Tongue (tissue), 2 donors: ENCODE data around the gene SCMH1. TPM values are rescaled to one million over a fixed set of nuclear protein-coding genes. Genes with fewer than 3 reads are reported as not detected.
A peak's percentile ranks its signal among the peaks of the same experiment; 100 is the strongest.

ENCODE experiments used
- DNase-seq: peaks from one replicate; pipeline ENCODE4 v3.0.0-alpha.2; 2015
- total RNA-seq: library from RNA; depleted of rRNA; stranded (reverse); fragments of >200 nt; gene quantifications from one replicate; pipeline ENCODE4 v1.2.3, GENCODE V29; 2014

SCMH1 gene
- total RNA-seq, 1 donor from 2014 or later = 55.0 TPM

DNA sequence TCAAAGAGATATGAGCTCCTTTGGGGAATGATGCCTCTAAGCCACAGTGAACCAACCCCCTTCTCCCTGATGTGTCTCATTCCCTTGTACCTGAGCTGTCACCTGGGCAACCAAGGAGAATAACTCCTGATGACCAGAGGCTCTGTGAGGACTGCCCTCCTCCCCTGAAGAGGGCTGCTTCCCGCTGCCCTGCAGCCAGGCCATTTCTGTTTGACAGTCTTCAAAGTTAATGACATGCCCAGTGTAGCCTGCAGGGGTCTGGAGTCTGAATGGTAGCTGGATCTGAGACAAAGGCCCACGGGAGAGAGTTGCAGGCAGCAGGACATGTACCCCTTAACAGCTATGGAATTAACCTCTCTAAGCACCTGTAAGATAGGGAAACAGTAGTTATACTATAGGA is 217.2 kb downstream of the SCMH1 start:
- no peak for DNase-seq

- DNase-seq = no peak
Measured at GRCh38 chr1:41023279-41023990, 218.7 kb downstream of the SCMH1 start.

DNA sequence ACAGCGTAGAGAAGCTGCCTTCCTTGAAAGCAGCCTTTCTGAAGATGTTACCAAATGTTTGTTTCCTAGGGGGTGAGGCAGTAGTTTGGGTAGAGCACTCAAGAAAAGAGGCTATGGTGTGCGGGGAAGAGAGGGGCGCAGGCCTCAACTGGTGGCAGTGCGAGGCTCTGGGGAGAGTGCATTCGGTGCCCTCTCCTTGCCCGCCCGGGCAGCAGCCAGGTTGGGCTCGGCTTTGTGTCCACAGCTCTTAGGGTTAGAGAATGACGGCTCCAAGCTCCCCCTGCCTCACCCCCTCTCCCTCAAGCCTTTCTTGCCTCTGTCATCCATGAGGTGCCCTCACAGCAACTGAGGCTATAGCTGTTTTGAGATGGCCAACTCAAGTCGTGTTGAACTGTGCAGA is 219.7 kb downstream of the SCMH1 start:
- DNase-seq = no peak

DNA sequence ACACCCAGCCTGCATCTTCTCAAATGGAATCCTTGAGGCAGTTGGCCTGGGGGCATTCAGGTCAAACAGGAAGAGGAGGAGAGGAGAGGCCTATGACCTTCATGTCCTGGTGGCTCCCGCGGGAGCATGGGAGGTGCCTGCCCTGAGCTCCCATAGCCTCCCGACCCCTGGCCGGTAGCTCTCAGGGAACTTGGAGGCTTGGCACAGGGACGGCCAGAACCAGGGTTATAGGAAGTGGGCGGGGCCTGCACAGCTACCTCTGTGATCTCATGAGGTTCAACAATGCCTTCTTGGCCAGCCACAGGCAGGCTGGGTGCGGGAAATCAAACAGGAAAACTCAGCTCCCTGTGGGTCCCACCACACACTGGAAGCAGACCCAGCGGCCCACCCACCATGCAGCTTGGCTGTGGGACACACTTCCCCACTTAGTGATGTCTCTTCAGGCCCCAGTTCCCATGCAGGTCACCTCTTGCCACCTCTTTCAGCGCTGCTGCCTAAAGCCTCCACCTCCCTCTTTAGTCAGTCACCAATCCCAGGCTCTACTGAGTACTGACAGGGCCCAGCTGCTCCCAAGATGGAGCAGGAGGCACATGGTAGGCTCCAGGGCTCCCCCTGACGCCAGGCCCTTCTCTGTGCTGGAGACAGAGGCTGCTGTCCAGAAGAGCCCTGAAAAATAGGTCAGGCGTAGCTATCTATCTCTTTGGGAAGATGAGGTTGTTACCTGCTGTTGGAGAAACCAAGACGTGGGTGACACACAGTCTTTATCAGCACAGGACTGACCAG is 220.4 kb downstream of the SCMH1 start, which contains the start of gene SLFNL1:
TSS of gene SLFNL1 (minus strand) at position 200 of the 783 bp plus-strand sequence. CDS start 1,065 bp downstream, outside the sequence.
- peak; percentile 42 for DNase-seq

DNA sequence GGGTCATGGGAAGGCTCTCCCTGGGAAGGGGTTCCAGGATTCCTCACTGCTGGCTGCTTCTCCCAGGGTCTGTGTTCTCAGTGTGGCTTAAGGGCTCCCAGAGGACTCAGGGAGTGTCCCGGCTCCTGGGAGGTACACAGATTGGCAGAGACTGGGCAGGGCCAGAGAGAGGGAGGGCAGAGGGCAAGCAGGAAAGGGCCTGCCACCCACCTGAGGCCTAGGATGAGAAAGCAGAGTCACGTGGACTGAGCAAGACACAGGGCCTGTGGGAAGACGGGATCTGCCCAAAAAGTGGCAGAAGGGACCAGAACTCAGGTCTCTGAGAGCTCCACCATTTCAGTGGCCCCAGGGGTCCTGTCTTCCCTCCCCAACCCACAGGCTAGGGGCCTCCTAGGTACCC is 221.5 kb downstream of the SCMH1 start:
- DNase-seq = no peak

DNA sequence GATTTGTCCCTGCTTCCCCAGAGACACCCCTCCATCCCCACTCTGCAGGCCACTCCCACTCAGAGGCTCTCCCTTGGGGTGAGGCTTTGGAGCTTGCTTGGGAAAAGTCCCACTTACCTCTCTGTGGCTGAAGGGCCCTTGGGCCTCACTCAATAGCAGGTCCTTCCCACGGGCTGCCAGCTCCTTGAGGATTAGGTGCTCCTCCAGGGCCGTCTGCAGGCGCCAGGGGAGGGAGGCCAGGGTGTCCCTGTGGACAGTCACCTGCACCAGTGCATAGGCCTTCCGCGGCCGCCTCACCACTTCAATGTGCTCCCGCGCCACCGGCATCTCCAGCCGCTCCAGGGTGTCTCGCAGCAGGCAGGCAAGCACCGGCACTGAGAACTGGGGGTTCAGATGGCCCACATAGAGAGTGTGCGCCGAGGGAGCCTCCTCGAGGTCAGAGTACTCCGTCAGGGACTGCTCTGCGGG is 222.0 kb downstream of the SCMH1 start:
- DNase-seq = no peak

GRCh38 chr1:41019353-41019745 is 222.8 kb downstream of the SCMH1 start:
- no peak for DNase-seq

- DNase-seq = no peak
Measured at GRCh38 chr1:41018018-41018410, 224.1 kb downstream of the SCMH1 start.

DNA sequence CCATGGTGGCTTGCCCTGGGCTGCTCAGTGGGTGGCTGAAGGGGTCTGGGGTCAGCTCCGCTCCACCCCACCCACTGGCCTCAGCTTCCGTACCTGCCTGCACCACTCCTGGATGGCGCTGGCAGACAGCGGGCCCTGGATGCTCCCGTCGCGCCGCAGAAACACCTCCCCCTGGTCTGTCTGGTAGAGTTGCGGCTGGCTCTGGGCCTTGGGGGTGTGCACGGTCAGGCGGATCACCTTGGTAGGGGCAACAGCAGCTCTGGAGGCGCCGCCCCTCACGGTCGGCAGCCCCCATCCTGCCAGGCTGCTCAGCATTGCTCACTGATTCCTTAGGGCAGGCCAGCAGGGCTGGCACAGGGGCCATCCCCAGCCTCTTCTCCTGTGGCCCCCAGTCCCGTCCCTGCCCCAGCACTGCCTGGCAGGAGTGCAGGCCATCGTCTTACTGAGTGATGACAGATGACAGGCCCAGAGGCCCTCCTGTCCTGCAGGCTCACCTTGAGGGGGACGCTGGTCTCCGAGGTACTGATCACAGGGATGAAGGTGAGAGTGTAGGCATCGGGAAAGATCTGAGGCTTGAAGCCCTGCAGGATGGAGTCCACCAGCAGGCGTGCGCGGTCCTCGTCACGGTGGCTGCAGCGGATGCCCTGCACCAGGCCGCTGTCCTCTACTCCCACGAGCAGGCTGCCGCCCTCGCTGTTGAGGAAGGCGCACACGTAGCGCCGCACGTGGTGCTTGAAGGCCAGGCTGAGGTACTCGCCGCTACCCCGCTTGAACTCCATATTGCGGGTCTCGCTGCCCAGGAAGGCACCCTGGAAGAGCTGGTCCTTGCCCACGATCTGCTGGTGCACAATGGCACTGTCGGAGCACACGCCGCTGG is 224.7 kb downstream of the SCMH1 start:
- DNase-seq = no peak

DNA sequence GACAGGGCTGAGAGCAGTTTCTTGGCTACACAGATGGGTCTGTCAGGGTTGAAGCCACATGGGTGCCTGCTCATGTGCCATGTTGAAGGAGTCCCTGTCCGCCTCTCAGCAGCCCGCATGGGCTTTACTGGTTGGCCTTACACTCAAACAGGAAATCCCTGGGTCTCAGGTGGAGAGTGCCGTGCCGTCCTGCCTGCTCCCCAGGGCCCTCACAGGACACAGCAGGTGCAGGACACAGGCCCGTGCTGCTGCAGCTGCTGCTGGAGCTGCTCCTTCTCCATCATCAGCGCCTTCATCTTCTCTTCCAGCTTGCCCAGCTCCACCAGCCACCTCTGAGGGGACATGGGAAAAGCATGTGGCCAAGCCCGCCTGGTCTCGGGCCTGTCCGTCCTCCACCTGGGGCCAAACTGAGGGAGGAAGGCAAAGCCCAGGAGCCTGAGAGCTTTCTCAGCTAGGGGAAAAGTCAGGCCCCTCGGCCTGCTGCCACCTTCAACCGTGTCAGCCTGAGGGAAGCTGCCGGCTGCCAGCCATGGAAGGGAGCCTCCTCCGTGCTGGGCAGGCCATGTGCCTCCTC is 226.1 kb downstream of the SCMH1 start:
- no peak for DNase-seq

DNA sequence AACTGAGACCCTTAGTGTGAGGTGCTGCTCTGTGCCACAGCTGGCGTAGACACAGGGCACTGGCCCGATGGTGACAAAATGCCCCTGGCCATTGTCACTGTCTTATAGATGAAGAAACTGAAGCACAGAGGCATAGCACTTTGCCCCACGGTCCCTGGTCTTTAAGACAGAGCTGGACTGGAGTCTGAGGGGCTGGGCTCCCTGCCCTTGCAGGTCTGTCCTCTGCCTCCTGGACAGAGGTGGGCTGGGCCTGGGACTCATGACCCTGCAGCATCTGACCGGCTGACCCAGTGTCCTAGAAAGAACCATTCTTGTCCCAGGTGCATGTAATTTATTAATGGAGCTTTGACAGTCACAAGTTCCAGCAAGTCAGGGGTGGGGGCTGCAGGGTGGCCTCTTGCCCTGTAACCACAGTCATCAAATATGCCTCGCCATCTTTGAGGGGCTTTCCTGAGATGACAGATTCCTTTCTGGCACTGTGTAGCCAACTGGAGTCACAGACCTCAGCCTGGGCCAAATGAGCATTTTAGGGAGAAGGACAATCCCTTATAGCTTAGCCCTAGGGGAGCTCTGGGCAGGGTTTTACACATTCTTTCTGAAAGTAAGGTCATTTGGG is 226.7 kb downstream of the SCMH1 start:
- no peak for DNase-seq

DNA sequence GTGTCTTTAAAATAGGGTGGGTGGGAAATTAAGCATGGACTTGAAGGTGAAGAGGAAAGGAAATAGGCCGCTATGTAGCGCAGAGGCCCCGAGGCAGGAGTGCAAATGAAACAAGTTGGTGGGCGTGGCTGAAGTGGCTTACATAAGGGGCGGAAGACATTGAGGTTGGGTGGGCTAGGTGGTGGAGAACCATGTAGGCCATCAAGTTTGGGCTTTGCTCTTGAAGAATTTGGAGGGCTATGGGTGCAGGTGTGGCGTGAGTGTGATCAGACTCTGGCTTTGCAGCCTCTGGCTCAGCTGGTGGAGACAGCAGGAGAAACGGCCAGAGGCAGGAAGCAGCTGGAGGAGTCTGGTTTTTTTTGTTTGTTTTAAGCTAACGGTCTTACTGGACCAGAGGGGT is 227.2 kb downstream of the SCMH1 start:
- DNase-seq = no peak

- no peak for DNase-seq
Measured at GRCh38 chr1:41013796-41014195, 228.3 kb downstream of the SCMH1 start.

GRCh38 chr1:41013024-41013423 is 229.1 kb downstream of the SCMH1 start:
- no peak for DNase-seq

- DNase-seq = no peak
Measured at GRCh38 chr1:41010345-41010744, 231.8 kb downstream of the SCMH1 start.

DNA sequence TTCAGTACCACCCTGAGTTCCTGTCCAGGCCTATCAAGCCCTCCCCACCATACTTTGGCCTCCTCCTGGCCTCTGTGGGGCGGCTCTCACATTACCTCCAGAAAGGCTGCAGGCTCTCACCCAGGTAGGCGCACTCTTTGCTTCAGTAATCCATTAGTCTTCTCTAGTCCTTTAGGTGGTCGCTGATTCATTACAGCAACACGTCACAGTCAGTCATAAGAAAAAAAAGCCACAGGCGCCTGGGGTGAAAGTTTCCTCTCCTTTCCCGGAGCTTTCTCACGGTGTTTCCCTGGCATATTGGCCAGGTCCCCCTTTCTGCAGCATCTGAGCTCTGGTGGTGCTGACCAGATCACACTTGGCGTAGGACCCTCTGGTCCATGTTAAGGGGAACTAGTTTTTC is 232.6 kb downstream of the SCMH1 start:
- DNase-seq = no peak

- no peak for DNase-seq
Measured at GRCh38 chr1:41006942-41007865, 234.9 kb downstream of the SCMH1 start.

DNA sequence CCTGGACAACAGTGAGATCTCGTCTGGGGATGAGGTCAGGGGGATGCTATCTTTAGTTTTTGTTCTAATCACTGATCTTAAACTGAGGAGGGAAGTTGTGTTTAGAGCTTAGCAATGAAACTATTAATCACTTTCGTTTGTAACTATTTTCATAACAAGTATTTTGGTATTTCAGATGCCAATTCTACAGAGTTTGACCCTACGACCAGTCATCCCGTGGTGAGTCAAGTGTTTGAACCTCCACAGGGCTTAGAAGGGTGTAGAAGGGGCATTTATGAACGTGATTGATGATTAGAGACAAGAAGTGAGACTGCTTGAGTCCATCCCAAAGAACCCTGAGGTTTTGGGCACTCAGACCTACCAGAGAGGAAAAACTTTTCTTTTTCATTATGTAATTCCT is 236.2 kb downstream of the SCMH1 start:
- no peak for DNase-seq

GRCh38 chr1:41003640-41004220 is 238.4 kb downstream of the SCMH1 start:
- peak; percentile 98 for DNase-seq

GRCh38 chr1:41003127-41003639 is 238.9 kb downstream of the SCMH1 start:
- DNase-seq = no peak
